Stimulated activated CD4-positive, alpha-beta T cell treated with anti-CD3 and anti-CD28 coated beads, TNF-alpha, amount 100 ng/mL, for 48 hours (primary cell): Measurements from ENCODE around the gene CELA2A.

Source experiments
- DNase-seq, 3 donors: peaks; one replicate each; pipeline ENCODE4 v3.0.0-alpha.2; 2020; ENCODE audit warnings: low read depth in 3 of 3

CELA2A gene

GRCh38 chr1:15456313-15456954 lies at the start of gene CELA2A:
TSS of gene CELA2A (plus strand) at chr1:15456732. CDS start at chr1:15456754, 22 bp downstream.
- no peak for DNase-seq

- DNase-seq, result no peak
Measured at GRCh38 chr1:15407580-15407979, 49.0 kb upstream of the CELA2A start.

GRCh38 chr1:15408890-15409387 lies 47.6 kb upstream of the CELA2A start:
- no peak for DNase-seq

GRCh38 chr1:15409388-15410222 lies 46.9 kb upstream of the CELA2A start, which contains the start of gene EFHD2:
TSS of gene EFHD2 (plus strand) at chr1:15409888. CDS start at chr1:15409972, 84 bp downstream.
- DNase-seq, result peak; percentile 66 to 84 (median 67)

GRCh38 chr1:15410223-15410883 lies 46.2 kb upstream of the CELA2A start:
- DNase-seq, result no peak

- no peak for DNase-seq
Measured at GRCh38 chr1:15410884-15411245, 45.7 kb upstream of the CELA2A start.

- peak in 1 of 3 donors; percentile 41 for DNase-seq
Measured at GRCh38 chr1:15411593-15412137, 44.9 kb upstream of the CELA2A start.

GRCh38 chr1:15412175-15412800 lies 44.2 kb upstream of the CELA2A start:
- peak in 2 of 3 donors; percentile 26 to 41 for DNase-seq

GRCh38 chr1:15412843-15413242 lies 43.7 kb upstream of the CELA2A start:
- no peak for DNase-seq

GRCh38 chr1:15413563-15414444 lies 42.7 kb upstream of the CELA2A start:
- no peak for DNase-seq

GRCh38 chr1:15414445-15414983 lies 42.0 kb upstream of the CELA2A start:
- no peak for DNase-seq

GRCh38 chr1:15417059-15417934 lies 39.2 kb upstream of the CELA2A start:
- peak in 2 of 3 donors; percentile 23 to 27 for DNase-seq

- no peak for DNase-seq
Measured at GRCh38 chr1:15418806-15419515, 37.6 kb upstream of the CELA2A start.

GRCh38 chr1:15420853-15421465 lies 35.6 kb upstream of the CELA2A start:
- DNase-seq, result no peak

- no peak for DNase-seq
Measured at GRCh38 chr1:15422871-15423270, 33.7 kb upstream of the CELA2A start.

- no peak for DNase-seq
Measured at GRCh38 chr1:15423355-15424077, 33.0 kb upstream of the CELA2A start.

- no peak for DNase-seq
Measured at GRCh38 chr1:15424146-15424667, 32.3 kb upstream of the CELA2A start.
